ENCODE results near the gene ABCB6. TPM values are rescaled to one million over a fixed set of nuclear protein-coding genes. Genes with fewer than 3 reads are reported as not detected.
A peak's percentile ranks its signal among the peaks of the same experiment; 100 is the strongest.

The ABCB6 gene
- total and polyA plus RNA-seq, 2 donors (not counting 1 experiment from before 2014, with no cell fraction given), result 12.5 to 49.5 TPM

DNA sequence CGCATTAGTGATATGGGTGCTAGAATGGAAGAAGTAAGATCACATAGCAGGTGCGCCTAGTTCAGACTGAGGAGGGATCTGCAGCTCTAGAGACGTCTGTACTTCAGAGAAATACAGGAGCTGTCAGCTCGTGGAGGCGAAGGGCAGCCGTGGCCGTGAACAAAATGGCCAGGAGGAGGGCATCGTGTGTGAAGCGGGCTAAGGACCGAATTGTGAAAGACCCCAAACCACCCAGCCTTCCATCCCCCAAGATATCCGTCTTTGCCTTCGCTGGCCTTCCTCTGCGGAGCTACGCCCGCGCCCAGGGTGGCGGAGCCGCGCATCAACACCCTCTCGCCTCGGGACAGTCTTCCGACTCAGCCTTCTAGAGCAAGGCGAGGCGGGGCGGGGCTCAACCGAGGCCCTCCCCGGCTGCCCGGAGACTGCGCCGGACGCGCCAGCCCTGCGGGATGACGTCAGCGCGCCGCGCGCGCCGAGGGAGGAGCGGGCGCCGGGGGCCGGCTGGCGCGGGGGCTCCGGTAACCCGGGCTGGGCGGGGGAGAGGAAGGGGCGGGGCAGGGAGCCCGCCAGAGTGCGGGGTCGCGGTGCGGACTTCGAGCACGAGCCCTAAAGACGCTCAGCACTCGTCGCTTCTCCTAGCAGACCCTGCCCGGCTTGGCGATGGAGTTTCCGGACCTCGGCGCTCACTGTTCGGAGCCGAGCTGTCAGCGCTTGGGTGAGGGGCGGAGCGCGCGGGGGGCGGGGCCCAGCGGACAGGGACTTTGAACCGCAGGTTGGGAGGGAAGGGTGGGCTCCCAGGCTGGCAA, 12.2 kb downstream of the ABCB6 start, which contains the start of gene ZFAND2B:
Gene ZFAND2B (plus strand): TSS at position 455 of the 806 bp plus-strand sequence. CDS start 206 bp downstream, at position 661.
- Histone ChIP-seq H3K79me2 (ENCODE audit: control insufficient read depth, insufficient read depth, low read length) (peaks cover 2% of the 10 kb centered on the region), H3K27ac (ENCODE audit: insufficient read depth, low read length) (peak within 1 kb of the TSS; percentile 80)

DNA sequence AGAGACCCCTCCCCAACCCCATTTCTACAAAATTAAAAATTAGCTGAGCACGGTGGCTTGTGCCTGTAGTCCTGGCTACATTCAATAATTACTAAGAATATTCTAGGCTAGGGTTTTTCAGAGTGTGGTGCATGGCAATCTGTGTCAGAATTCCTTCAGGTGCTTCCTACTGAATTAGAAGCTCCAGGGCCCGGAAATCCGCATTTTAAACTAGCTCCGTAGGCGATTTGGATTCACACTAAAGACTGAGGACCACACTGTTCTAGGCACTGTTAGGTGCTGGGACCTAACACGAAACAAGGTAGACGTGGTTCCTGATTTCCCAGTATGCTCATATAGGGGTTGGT, 12.8 kb downstream of the ABCB6 start:
- H3K4me1 ChIP-seq (ENCODE audit: control insufficient read depth, extremely low read depth, insufficient read depth, low read length), result peaks cover 16% of the 10 kb centered on the region
- peak overlapping the region; percentile 50 for H3K27ac ChIP-seq (ENCODE audit: insufficient read depth, low read length)
- peaks cover 2% of the 10 kb centered on the region for H3K27me3 ChIP-seq (ENCODE audit: control insufficient read depth, insufficient read depth, low read length)
- peaks cover 2% of the 10 kb centered on the region for H3K79me2 ChIP-seq (ENCODE audit: control insufficient read depth, insufficient read depth, low read length)
- no peak for DNase-seq (ENCODE audit: low read depth in 2 of 2)
- no peaks in the 10 kb centered on the region for H3K9me3 ChIP-seq (ENCODE audit: control insufficient read depth, insufficient read depth, low read depth, low read length)
- peak overlapping the region; percentile 91 for H2AFZ ChIP-seq (ENCODE audit: low read length)
- peak overlapping the region; percentile 68 for H3K9ac ChIP-seq (ENCODE audit: insufficient read depth, low read length)
- peak overlapping the region; percentile 58 to 85 (median 75) for H3K4me3 ChIP-seq (replicated peaks in 1 of 4; ENCODE audit: control extremely low read depth in 1 of 4, insufficient read depth in 1 of 4, low read depth in 3 of 4, low read length in 4 of 4)
- H4K20me1 ChIP-seq (ENCODE audit: control insufficient read depth, extremely low read depth, insufficient read depth, low read length), result no peaks in the 10 kb centered on the region
- TF ChIP-seq, protein P1, sequence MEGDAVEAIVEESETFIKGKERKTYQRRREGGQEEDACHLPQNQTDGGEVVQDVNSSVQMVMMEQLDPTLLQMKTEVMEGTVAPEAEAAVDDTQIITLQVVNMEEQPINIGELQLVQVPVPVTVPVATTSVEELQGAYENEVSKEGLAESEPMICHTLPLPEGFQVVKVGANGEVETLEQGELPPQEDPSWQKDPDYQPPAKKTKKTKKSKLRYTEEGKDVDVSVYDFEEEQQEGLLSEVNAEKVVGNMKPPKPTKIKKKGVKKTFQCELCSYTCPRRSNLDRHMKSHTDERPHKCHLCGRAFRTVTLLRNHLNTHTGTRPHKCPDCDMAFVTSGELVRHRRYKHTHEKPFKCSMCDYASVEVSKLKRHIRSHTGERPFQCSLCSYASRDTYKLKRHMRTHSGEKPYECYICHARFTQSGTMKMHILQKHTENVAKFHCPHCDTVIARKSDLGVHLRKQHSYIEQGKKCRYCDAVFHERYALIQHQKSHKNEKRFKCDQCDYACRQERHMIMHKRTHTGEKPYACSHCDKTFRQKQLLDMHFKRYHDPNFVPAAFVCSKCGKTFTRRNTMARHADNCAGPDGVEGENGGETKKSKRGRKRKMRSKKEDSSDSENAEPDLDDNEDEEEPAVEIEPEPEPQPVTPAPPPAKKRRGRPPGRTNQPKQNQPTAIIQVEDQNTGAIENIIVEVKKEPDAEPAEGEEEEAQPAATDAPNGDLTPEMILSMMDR (conservative IDR thresholded peaks at IDR 0.05 in 1 of 2, IDR thresholded peaks at IDR 0.05 in 1 of 2; ENCODE audit: low read depth in 1 of 2, low read length in 2 of 2), result no peak
- no peak for TF ChIP-seq EZH2 (IDR thresholded peaks at IDR 0.05; ENCODE audit: low read length, missing control alignments)
- H3K36me3 ChIP-seq (ENCODE audit: control insufficient read depth, insufficient read depth, low read length), result peaks cover 15% of the 10 kb centered on the region
- peak overlapping the region; percentile 99 for H3K4me2 ChIP-seq (ENCODE audit: extremely low read depth, insufficient read depth, low read length)

More for the DNA sequence above, 12.2 kb downstream of the ABCB6 start, which contains the start of gene ZFAND2B:
- Histone ChIP-seq H2AFZ (ENCODE audit: low read length) (peak within 1 kb of the TSS; percentile 91), H3K36me3 (ENCODE audit: control insufficient read depth, insufficient read depth, low read length) (peaks cover 15% of the 10 kb centered on the region), H3K9me3 (ENCODE audit: control insufficient read depth, insufficient read depth, low read depth, low read length) (no peaks in the 10 kb centered on the region), H3K27me3 (ENCODE audit: control insufficient read depth, insufficient read depth, low read length) (peaks cover 2% of the 10 kb centered on the region), H3K4me1 (ENCODE audit: control insufficient read depth, extremely low read depth, insufficient read depth, low read length) (peaks cover 16% of the 10 kb centered on the region), H3K4me3 (replicated peaks in 1 of 4; ENCODE audit: control extremely low read depth in 1 of 4, insufficient read depth in 1 of 4, low read depth in 3 of 4, low read length in 4 of 4) (peak within 1 kb of the TSS; percentile 58 to 85 (median 75)), H3K4me2 (ENCODE audit: extremely low read depth, insufficient read depth, low read length) (peak within 1 kb of the TSS; percentile 99), H4K20me1 (ENCODE audit: control insufficient read depth, extremely low read depth, insufficient read depth, low read length) (no peaks in the 10 kb centered on the region), H3K9ac (ENCODE audit: insufficient read depth, low read length) (peak within 1 kb of the TSS; percentile 71)
- TF ChIP-seq, protein P1 (conservative IDR thresholded peaks at IDR 0.05 in 1 of 2, IDR thresholded peaks at IDR 0.05 in 1 of 2; ENCODE audit: low read depth in 1 of 2, low read length in 2 of 2), result no peak
- TF ChIP-seq EZH2 (IDR thresholded peaks at IDR 0.05; ENCODE audit: low read length, missing control alignments), result no peak
- DNase-seq (ENCODE audit: low read depth in 2 of 2), result peak; percentile 86 to 90

DNA sequence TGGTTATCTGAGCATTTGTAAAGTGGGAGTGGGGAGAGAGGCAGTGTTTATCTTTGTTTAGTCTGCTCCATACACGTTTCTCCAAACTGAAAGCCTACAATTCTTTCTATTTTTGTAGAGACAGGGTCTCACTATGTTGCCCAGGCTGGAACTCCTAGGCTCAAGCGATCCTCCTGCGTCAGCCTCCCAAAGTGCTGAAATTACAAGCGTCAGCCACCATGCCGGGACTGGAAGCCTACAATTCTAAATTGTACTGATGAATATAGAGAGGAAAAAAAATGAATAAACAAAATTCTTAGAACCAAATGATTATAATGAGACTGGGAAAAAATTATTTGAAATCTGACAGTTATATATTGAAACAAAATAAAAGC, 13.6 kb downstream of the ABCB6 start:
- no peaks in the 10 kb centered on the region for H3K9me3 ChIP-seq (ENCODE audit: control insufficient read depth, insufficient read depth, low read depth, low read length)
- no peak overlapping the region for H3K27ac ChIP-seq (ENCODE audit: insufficient read depth, low read length)
- no peak for DNase-seq (ENCODE audit: low read depth in 2 of 2)
- H4K20me1 ChIP-seq (ENCODE audit: control insufficient read depth, extremely low read depth, insufficient read depth, low read length), result no peaks in the 10 kb centered on the region
- TF ChIP-seq, protein P1 (conservative IDR thresholded peaks at IDR 0.05 in 1 of 2, IDR thresholded peaks at IDR 0.05 in 1 of 2; ENCODE audit: low read depth in 1 of 2, low read length in 2 of 2), result no peak
- TF ChIP-seq EZH2 (IDR thresholded peaks at IDR 0.05; ENCODE audit: low read length, missing control alignments), result no peak
- no peak overlapping the region for H3K4me2 ChIP-seq (ENCODE audit: extremely low read depth, insufficient read depth, low read length)
- H3K27me3 ChIP-seq (ENCODE audit: control insufficient read depth, insufficient read depth, low read length), result peaks cover 2% of the 10 kb centered on the region
- no peak overlapping the region for H3K9ac ChIP-seq (ENCODE audit: insufficient read depth, low read length)
- H3K36me3 ChIP-seq (ENCODE audit: control insufficient read depth, insufficient read depth, low read length), result peaks cover 10% of the 10 kb centered on the region
- no peak overlapping the region for H3K4me3 ChIP-seq (replicated peaks in 1 of 4; ENCODE audit: control extremely low read depth in 1 of 4, insufficient read depth in 1 of 4, low read depth in 3 of 4, low read length in 4 of 4)
- H3K4me1 ChIP-seq (ENCODE audit: control insufficient read depth, extremely low read depth, insufficient read depth, low read length), result peaks cover 16% of the 10 kb centered on the region
- H3K79me2 ChIP-seq (ENCODE audit: control insufficient read depth, insufficient read depth, low read length), result peaks cover 2% of the 10 kb centered on the region
- H2AFZ ChIP-seq (ENCODE audit: low read length), result no peak overlapping the region

Data from fibroblast of lung (primary cell).